Vagina (tissue), 2 donors: ENCODE measurements around the gene BACE2. TPM values are rescaled to one million over a fixed set of nuclear protein-coding genes. Genes with fewer than 3 reads are reported as not detected.

Experiments used
- DNase-seq, 2 donors: peaks; one replicate each; pipeline ENCODE4 v3.0.0-alpha.2; 2017; ENCODE audit errors: extremely low spot score in 2 of 2
- H3K27ac ChIP-seq: fragments of 200-600 bp; sonication (generic); one replicate; pipeline ENCODE4 v1.5.1; 2019
- H3K27me3 ChIP-seq: fragments of 200-600 bp; sonication (generic); one replicate; pipeline ENCODE4 v1.5.1; 2019
- H3K36me3 ChIP-seq, 2 donors: fragments of 200-600 bp; sonication (generic); one replicate each; pipeline ENCODE4 v1.5.1; 2017 to 2019
- H3K4me1 ChIP-seq: fragments of 200-600 bp; sonication (generic); one replicate; pipeline ENCODE4 v1.5.1; 2019
- H3K4me3 ChIP-seq, 2 donors: fragments of 200-600 bp; sonication (generic); 1 replicate in 1 of 2; 2 replicates in 1 of 2; pipeline ENCODE4 v1.5.1; 2016 to 2019
- H3K9me3 ChIP-seq: fragments of 200-600 bp; sonication (generic); one replicate; pipeline ENCODE4 v1.5.1; 2019
- POLR2A ChIP-seq, 2 donors: fragments of 450-650 bp; IDR thresholded peaks; one replicate each; pipeline ENCODE4 v1.6.1; 2017; ENCODE audit warnings: antibody characterized with exemption in 2 of 2, mild to moderate bottlenecking in 2 of 2, moderate library complexity in 2 of 2
- POLR2AphosphoS5 ChIP-seq, 2 donors: sonication (generic); formaldehyde crosslinking; IDR thresholded peaks; one replicate each; pipeline ENCODE4 v1.9.0; 2017; ENCODE audit warnings: antibody characterized with exemption in 2 of 2, mild to moderate bottlenecking in 2 of 2, low read depth in 1 of 2; ENCODE audit not compliant: insufficient read depth in 1 of 2
- intact Hi-C: fragments of 100-400 bp; cut with DNase I; formaldehyde crosslinking; loops from one replicate; pipeline ENCODE4 v1.15.1; 2023
- total RNA-seq: library from RNA; depleted of rRNA; stranded (reverse); fragments of >200 nt; gene quantifications from one replicate; pipeline ENCODE4 v1.2.3, GENCODE V29; 2016
- TF ChIP-seq, protein P1 (sequence below), 3 experiments: fragments of 450-650 bp in 2 of 3; fragments of 200-600 bp in 1 of 3; sonication (generic) in 1 of 3; IDR thresholded peaks; one replicate each; pipeline ENCODE4 v1.5.1; 2017 to 2019; ENCODE audit warnings: antibody characterized with exemption in 3 of 3, mild to moderate bottlenecking in 2 of 3, moderate library complexity in 2 of 3

BACE2 gene
- total RNA-seq, 1 donor from 2014 or later: 43.7 TPM

DNA sequence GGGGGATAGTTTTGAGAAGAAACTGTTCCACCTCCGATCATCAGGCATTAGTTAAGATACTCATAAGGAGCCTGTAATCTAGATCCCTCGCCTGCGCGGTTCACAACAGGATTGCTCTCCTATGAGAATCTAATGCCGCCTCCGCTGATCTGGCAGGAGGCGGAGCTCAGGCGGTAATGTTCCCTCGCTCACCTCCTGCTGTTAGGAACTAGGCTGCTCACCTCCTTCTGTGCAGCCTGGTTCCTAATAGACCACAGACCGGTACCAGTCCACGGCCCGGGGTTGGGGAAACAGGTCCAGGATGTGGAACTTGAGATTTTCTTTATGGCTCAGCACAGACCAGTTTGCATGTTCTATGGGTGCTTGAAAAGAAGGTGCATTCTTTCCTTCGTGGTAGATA, 121.5 kb downstream of the BACE2 start:
- Histone ChIP-seq H3K27me3 (no peaks in the 10 kb centered on the region), H3K4me3 (no peak overlapping the region), H3K27ac (no peak overlapping the region), H3K4me1 (no peaks in the 10 kb centered on the region), H3K9me3 (no peaks in the 10 kb centered on the region), H3K36me3 (no peaks in the 10 kb centered on the region)
- DNase-seq: no peak
- TF ChIP-seq POLR2A (IDR thresholded peaks at IDR 0.05) (no peak), POLR2AphosphoS5 (IDR thresholded peaks at IDR 0.05; ENCODE audit: insufficient read depth in 1 of 2, low read depth in 1 of 2) (no peak)
- TF ChIP-seq, protein P1, sequence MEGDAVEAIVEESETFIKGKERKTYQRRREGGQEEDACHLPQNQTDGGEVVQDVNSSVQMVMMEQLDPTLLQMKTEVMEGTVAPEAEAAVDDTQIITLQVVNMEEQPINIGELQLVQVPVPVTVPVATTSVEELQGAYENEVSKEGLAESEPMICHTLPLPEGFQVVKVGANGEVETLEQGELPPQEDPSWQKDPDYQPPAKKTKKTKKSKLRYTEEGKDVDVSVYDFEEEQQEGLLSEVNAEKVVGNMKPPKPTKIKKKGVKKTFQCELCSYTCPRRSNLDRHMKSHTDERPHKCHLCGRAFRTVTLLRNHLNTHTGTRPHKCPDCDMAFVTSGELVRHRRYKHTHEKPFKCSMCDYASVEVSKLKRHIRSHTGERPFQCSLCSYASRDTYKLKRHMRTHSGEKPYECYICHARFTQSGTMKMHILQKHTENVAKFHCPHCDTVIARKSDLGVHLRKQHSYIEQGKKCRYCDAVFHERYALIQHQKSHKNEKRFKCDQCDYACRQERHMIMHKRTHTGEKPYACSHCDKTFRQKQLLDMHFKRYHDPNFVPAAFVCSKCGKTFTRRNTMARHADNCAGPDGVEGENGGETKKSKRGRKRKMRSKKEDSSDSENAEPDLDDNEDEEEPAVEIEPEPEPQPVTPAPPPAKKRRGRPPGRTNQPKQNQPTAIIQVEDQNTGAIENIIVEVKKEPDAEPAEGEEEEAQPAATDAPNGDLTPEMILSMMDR (IDR thresholded peaks at IDR 0.05): no peak
- intact Hi-C loops: loop anchor here (10.0 kb wide), 1 partner anchor 175 kb away; no protein-coding TSS in a partner anchor

DNA sequence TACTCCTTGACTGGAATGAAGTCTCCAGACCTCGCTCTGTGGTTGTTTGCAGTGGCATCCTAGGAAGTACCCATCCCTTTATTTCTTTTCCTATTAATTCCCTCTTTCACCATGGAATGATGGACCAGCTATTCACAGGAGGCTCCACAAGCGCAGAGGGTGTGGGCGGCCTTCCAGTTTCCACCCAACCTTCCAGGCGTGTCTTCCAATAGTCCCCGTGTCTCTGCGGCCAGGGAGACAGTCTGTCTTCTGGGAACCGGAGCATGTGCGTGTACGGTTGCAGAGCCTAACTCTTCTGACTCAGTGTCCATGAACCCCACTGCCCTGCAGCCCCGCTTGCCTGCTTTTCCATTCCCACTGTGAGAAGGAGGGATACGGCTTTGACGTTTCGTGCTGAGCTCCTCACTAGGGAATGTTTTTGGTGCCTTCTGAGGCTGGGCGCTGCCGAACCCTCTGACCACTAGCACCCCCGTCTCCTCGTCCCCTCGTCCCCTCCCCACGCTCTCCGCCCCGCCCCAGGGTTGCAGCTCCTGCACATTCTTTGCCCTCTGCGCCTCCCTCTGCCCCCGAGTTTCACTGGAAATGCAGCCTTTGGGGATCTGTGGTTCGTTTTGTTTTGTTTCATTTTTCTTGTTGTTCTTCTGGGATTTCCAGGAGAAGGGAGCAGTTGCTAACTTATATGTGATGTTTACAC, 122.3 kb downstream of the BACE2 start:
- DNase-seq: no peak
- H3K4me1 ChIP-seq: no peaks in the 10 kb centered on the region
- intact Hi-C loops: no loop called here
- no peaks in the 10 kb centered on the region for H3K27me3 ChIP-seq
- peak overlapping the region in 1 of 2 donors; percentile 8 for H3K4me3 ChIP-seq
- H3K27ac ChIP-seq: no peak overlapping the region
- no peaks in the 10 kb centered on the region for H3K9me3 ChIP-seq
- TF ChIP-seq, protein P1 (IDR thresholded peaks at IDR 0.05): no peak
- TF ChIP-seq POLR2A (IDR thresholded peaks at IDR 0.05) (no peak), POLR2AphosphoS5 (IDR thresholded peaks at IDR 0.05; ENCODE audit: insufficient read depth in 1 of 2, low read depth in 1 of 2) (no peak)
- H3K36me3 ChIP-seq: no peaks in the 10 kb centered on the region

DNA sequence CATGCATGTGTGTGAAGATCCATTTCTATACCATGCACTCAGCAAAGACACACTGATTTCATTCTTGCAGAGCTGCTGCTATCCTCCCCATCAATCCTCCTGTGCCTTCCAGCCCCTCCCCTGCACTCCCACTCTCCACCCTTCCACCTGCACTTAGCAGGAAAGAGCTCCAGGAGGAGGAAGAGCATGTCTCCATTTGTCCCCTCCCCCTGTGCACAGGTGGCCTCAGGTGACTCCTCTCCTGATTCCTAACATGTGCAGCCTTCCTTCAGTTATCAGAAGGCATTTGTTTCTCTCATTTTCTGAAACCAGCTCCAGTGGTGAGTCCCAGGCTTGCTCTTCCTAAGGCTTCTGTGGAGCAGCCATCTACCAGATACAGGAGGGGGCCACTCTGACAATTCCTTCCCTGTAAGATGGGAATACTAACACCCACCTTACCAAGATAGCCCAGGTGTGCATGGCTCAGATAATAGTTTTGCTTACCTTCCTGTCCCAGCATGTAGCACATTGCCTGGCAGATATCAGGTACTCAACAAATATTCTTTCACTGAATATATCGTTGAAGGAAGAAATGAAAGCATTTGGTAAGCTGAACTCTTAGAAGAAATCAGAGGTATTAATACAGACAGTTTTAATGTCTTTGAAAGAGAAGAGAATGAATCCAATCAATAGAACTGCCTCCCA, 126.7 kb downstream of the BACE2 start:
- H3K4me1 ChIP-seq: no peaks in the 10 kb centered on the region
- no peak for DNase-seq
- no peak overlapping the region for H3K27ac ChIP-seq
- H3K9me3 ChIP-seq: no peaks in the 10 kb centered on the region
- TF ChIP-seq POLR2A (IDR thresholded peaks at IDR 0.05) (no peak), POLR2AphosphoS5 (IDR thresholded peaks at IDR 0.05; ENCODE audit: insufficient read depth in 1 of 2, low read depth in 1 of 2) (no peak)
- TF ChIP-seq, protein P1 (IDR thresholded peaks at IDR 0.05): no peak
- intact Hi-C loops: no loop called here
- no peaks in the 10 kb centered on the region for H3K36me3 ChIP-seq
- no peaks in the 10 kb centered on the region for H3K27me3 ChIP-seq
- no peak overlapping the region for H3K4me3 ChIP-seq

- no peaks in the 10 kb centered on the region for H3K36me3 ChIP-seq
- no peak overlapping the region for H3K4me3 ChIP-seq
- H3K4me1 ChIP-seq: no peaks in the 10 kb centered on the region
- DNase-seq: no peak
- intact Hi-C loops: no loop called here
- TF ChIP-seq, protein P1 (IDR thresholded peaks at IDR 0.05): no peak
- TF ChIP-seq POLR2AphosphoS5 (IDR thresholded peaks at IDR 0.05; ENCODE audit: insufficient read depth in 1 of 2, low read depth in 1 of 2) (no peak), POLR2A (IDR thresholded peaks at IDR 0.05) (no peak)
- H3K27me3 ChIP-seq: no peaks in the 10 kb centered on the region
- H3K27ac ChIP-seq: no peak overlapping the region
- H3K9me3 ChIP-seq: no peaks in the 10 kb centered on the region
Observed at GRCh38 chr21:41295721-41296254, 127.8 kb downstream of the BACE2 start.

DNA sequence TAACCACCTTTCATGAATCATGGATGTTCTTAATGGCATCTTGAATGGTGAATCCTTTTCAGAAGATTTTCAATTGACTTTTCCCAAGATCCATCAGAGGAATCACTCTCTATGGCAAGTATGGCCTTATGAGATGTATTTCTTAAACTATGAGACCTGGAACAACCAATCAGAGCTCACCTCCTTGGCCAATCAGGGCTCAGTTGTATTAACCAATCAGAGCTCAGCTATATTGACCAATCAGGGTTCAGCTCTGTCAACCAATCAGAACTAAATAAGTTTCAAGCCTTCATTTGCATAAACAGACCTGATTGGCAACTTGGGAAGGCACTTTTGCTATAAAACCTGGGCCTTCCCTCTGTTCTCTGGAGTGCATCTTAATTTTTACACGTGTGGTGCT, 135.0 kb downstream of the BACE2 start:
- Histone ChIP-seq H3K27me3 (no peaks in the 10 kb centered on the region), H3K36me3 (no peaks in the 10 kb centered on the region), H3K27ac (no peak overlapping the region), H3K9me3 (no peaks in the 10 kb centered on the region), H3K4me3 (no peak overlapping the region), H3K4me1 (no peaks in the 10 kb centered on the region)
- intact Hi-C loops: no loop called here
- no peak for TF ChIP-seq POLR2AphosphoS5 (IDR thresholded peaks at IDR 0.05; ENCODE audit: insufficient read depth in 1 of 2, low read depth in 1 of 2)
- TF ChIP-seq, protein P1 (IDR thresholded peaks at IDR 0.05): no peak
- no peak for TF ChIP-seq POLR2A (IDR thresholded peaks at IDR 0.05)
- DNase-seq: no peak
